T1000 (cell line): Measurements from ENCODE around the gene SLC9C1.

ENCODE experiments used
- DNase-seq: peaks from one replicate; lab custom pipeline; 2025; ENCODE audit warnings: mixed read lengths; lab: John Stamatoyannopoulos, UW

Gene SLC9C1

DNA sequence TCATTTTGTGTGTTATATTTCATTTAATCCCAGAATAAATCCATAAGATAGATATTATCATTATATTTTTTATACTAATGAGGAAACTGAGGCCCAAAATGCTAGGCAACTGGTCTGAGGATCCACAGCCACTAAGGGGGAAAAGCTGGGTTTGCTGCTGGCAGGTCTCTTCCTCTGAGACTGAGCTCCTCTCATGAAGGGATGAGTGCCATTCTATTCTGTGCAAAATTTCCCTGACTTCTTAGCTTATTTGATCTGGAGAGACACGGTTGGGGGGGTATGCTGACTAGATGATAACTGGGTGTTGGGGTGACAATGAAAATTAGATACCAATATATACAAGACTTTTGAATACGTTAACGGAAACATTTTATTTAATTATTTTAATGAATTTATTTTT is 162.9 kb downstream of the SLC9C1 start:
- no peak for DNase-seq

- DNase-seq = no peak
These were observed 163.4 kb downstream of the SLC9C1 start for GRCh38 chr3:112130638-112130993.

- DNase-seq = no peak
These were observed 163.9 kb downstream of the SLC9C1 start for GRCh38 chr3:112129925-112130637.

DNA sequence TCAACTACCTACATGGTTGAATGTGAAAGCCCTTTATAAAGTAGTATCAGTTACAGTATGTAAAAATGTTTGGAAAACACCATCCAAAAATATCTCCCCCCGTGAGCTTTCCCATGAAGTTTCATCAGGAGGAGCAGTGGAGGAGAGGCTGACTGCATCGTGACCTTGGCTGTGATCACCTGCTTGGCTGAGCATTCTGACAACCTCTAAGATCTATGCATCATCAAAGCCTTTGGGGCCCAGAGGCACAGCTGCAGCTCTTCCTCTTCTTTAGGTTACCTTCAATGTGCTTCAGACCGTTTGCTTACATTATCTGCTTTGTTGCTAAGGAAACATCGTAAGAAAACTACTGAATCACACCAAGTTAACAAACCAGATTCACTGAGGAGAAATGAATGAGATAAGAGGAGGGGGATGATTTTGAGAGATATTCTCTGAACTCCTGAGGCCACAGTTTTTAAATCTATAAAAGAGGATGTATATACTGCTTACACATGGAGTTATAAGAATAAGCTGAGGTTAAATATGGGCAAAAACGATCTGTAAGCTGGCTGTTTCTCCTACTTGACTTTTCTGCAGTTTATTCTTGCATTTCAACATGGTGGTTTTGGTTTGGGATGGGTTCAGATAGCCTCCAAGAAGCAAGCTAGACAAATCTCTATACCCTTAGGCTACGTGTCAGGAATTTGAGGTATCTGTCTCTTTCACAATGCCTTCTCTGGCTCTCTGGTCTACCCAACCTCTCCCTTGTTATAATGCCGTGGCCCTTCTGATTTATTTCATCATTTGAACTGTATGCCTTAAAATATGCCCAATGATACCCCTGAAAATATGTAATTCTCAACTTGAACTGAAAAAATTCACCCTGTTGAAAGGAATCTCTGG is 164.9 kb downstream of the SLC9C1 start:
- no peak for DNase-seq

DNA sequence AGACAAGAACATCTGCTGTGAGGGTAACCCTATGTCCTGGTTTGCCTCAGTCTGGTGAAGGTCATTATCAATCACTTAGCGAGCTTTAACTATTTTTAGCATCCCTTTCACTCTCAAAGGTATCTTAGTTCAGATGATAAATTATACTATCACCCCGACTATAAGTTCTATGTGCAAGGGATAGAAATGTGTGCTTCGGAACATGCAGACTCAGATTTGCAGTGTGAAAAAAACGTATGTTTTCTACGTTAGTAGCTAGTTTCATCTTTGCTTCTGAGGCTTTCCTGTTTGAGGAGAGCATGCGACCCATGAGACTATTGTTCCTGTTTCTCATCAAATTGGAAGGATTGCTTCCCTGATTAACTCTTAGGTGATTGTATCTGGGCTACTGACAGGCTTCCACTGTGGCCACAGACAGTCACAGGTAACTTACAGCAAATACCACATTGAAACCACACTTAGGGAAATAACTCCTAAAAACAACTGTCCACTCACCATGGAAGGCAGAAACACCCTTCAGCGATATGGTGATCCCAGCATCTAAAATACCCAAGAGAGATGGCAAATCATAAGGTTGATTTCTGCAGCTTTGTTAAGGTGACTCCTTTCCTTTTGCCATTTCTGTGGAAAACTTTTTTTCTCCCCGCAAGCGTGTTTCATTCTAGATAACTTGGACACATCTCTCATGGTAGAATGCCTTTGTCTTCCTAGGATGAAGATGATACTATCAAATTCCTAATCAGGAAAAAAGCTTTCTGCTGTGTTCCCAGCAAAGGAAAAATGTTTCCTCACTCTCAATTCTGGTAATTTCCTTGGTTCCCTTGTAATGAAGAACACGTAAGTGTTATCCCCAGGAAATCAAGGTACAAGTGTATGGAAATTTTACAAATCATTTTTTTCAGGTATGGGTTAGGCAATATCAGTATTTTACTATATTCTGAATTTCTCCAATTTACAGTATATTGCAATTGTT is 166.2 kb downstream of the SLC9C1 start:
- DNase-seq = no peak

GRCh38 chr3:112126511-112126911 is 167.5 kb downstream of the SLC9C1 start:
- DNase-seq = no peak

DNA sequence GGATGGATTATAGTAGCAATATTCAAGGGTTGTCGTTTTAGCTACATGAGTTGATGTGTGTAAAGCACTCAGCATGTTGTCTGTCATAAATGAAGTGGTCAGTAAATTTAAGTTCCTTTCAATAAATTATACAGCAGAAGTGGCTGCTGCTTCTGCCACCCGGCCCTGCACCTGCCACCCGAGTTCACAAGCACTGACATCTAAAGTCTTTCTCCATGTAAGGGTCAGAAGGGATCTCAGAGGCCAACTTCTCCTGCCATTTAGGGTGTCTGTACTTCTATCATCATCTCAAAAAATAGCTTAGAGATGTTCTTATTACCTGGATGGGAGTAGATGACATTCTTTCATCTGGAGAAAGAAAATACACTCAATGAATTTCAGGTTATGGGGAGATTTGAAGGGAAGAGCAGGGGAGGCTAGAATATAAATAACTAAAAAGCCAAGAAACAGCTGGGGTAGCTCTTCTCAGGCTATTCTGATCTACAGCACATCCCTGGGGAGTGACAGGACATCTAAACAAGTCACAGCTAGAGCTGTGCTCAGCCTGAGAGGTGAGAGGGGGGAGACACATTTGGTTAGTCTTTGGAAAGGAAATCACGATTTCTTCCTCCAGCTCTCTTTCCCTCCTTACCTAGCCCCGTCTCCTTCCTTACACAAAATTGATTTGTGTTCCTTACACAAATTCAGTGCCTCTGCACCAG is 169.0 kb downstream of the SLC9C1 start:
- no peak for DNase-seq

DNA sequence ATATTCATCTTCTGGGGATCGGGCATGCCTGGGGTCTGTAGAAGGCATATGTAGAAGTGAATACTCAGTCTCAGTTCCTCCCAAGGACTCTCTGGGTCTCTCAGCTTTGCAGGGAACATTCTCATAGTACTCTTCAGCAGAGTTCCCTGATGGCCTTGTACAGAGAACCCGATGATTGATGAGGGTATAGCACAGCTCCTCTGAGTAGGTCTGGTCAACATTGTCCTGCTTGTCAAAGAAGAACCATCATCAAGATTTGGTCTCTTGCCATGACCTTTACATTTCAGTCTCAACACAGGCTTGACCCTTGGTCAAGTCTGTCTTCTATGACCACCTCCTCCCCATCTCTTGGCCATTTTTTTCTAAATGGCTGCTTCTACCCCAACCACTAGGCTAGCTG is 170.5 kb downstream of the SLC9C1 start:
- no peak for DNase-seq

DNA sequence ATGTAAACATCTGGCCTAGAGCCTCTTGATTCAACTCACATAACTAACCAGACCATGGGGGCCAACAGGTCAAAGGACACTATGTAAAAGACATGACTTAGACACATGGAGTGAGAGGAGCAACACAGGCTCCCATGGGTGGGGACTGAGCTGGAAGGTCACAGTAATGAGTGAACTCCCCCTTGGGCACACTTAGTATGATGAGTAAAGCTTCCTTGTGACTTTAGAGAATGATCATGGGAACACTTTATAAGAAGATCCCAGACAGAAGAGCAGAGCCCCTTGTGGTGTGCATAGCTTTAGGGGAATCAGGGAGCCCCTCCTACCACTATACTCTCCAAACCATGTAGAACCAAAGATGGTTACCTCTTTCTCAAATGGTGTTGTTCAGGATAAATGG is 171.1 kb downstream of the SLC9C1 start:
- DNase-seq = no peak

- no peak for DNase-seq
These were observed 172.2 kb downstream of the SLC9C1 start for GRCh38 chr3:112121577-112122547.

GRCh38 chr3:112119962-112120836 is 173.8 kb downstream of the SLC9C1 start:
- DNase-seq = no peak

GRCh38 chr3:112117841-112118571 is 176.0 kb downstream of the SLC9C1 start:
- DNase-seq = no peak

DNA sequence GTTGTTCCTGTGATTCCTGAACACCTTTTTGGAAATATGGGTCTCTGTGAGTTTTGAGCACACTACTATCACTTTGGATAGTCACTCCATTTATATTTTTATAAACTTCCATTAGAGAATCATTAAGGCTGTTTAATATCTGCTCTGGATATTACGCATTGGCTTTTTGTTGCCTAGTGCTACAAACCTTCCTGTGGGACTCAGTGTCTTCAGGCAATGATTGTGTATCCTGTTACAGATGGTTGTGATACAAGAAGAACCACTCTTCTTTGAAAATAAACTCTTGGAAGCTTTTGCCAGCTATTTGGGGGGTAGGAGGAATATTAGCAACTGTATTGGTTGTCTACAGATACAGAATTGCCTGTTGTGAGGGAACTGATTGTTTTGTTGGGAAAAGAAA is 176.6 kb downstream of the SLC9C1 start:
- DNase-seq = no peak

- DNase-seq = no peak
These were observed 177.2 kb downstream of the SLC9C1 start for GRCh38 chr3:112116748-112117186.

GRCh38 chr3:112115806-112116383 is 178.1 kb downstream of the SLC9C1 start:
- no peak for DNase-seq

GRCh38 chr3:112115161-112115739 is 178.8 kb downstream of the SLC9C1 start:
- no peak for DNase-seq

- DNase-seq = no peak
These were observed 179.3 kb downstream of the SLC9C1 start for GRCh38 chr3:112114576-112115160.
